Karpas-422 (cell line): ENCODE data around the gene NAAA. TPM values are rescaled to one million over a fixed set of nuclear protein-coding genes. Genes with fewer than 3 reads are reported as not detected.
"Not testable (repeated sequence)": the region's sequence is repeated elsewhere in the genome, so short reads cannot be mapped to it uniquely, and the experiment has no call there.

Experiments used
- DNase-seq: peaks from one replicate; pipeline ENCODE4 v3.0.0-alpha.2; 2015
- H2AFZ ChIP-seq: fragments of 200-600 bp; sonication (generic); 2 replicates; pipeline ENCODE4 v1.6.1; 2014; ENCODE audit warnings: antibody characterized with exemption, low read length, mixed read lengths
- H3K27ac ChIP-seq: fragments of 200-600 bp; sonication (generic); 2 replicates; pipeline ENCODE4 v1.5.1; 2014; ENCODE audit warnings: mild to moderate bottlenecking, low read length, moderate library complexity
- H3K27me3 ChIP-seq: fragments of 200-600 bp; sonication (generic); 2 replicates; pipeline ENCODE4 v1.6.1; 2014; ENCODE audit warnings: low read length, mixed read lengths
- H3K36me3 ChIP-seq: fragments of 200-600 bp; sonication (generic); 2 replicates; pipeline ENCODE4 v1.6.1; 2014; ENCODE audit warnings: low read length, mixed read lengths; ENCODE audit not compliant: insufficient read depth
- H3K4me1 ChIP-seq: fragments of 200-600 bp; sonication (generic); 2 replicates; pipeline ENCODE4 v1.6.1; 2014; ENCODE audit warnings: mild to moderate bottlenecking, low read length, mixed read lengths
- H3K4me2 ChIP-seq: fragments of 200-600 bp; sonication (generic); 2 replicates; pipeline ENCODE4 v1.6.1; 2014; ENCODE audit warnings: low read length, low read depth, mild to moderate bottlenecking; ENCODE audit not compliant: poor library complexity, severe bottlenecking
- H3K4me3 ChIP-seq: fragments of 200-600 bp; sonication (generic); 2 replicates; pipeline ENCODE4 v1.5.1; 2014; ENCODE audit warnings: mild to moderate bottlenecking, antibody characterized with exemption, low read length, mixed read lengths
- H3K79me2 ChIP-seq: fragments of 200-600 bp; sonication (generic); 2 replicates; pipeline ENCODE4 v1.6.1; 2014; ENCODE audit warnings: mild to moderate bottlenecking, low read length, mixed read lengths
- H3K9ac ChIP-seq: fragments of 200-600 bp; sonication (generic); 2 replicates; pipeline ENCODE4 v1.6.0; 2014; ENCODE audit warnings: low read length
- H3K9me2 ChIP-seq: fragments of 200-600 bp; sonication (generic), shearing (Covaris generic); replicated peaks from 2 replicates; pipeline ENCODE4 v1.6.0; 2014; ENCODE audit warnings: mild to moderate bottlenecking, low read length, moderate library complexity; ENCODE audit not compliant: insufficient read depth
- H3K9me3 ChIP-seq: fragments of 300-700, 200-600 bp; sonication (generic); 2 replicates; pipeline ENCODE4 v1.6.1; 2014; ENCODE audit warnings: low read length, mixed read lengths
- H4K20me1 ChIP-seq: fragments of 200-600 bp; sonication (generic); 2 replicates; pipeline ENCODE4 v1.6.1; 2014; ENCODE audit warnings: mild to moderate bottlenecking, antibody characterized with exemption, low read length, low read depth; ENCODE audit not compliant: insufficient read depth
- total RNA-seq: library from RNA; depleted of rRNA; stranded (reverse); fragments of >200 nt; shearing (Covaris generic); gene quantifications from 2 replicates; pipeline ENCODE4 v1.2.3, GENCODE V29; 2014; ENCODE audit warnings: low replicate concordance

The NAAA gene
- total RNA-seq, 1 experiment from 2014 or later: 15.1 TPM

GRCh38 chr4:75912968-75913367 is 27.8 kb downstream of the NAAA start:
- no peaks in the 10 kb centered on the region for H3K36me3 ChIP-seq
- no peaks in the 10 kb centered on the region for H3K79me2 ChIP-seq
- H3K9me2 ChIP-seq: no peaks in the 10 kb centered on the region
- no peak overlapping the region for H3K4me3 ChIP-seq
- H4K20me1 ChIP-seq: no peaks in the 10 kb centered on the region
- no peak overlapping the region for H2AFZ ChIP-seq
- no peak overlapping the region for H3K27ac ChIP-seq
- no peaks in the 10 kb centered on the region for H3K9me3 ChIP-seq
- no peak overlapping the region for H3K4me2 ChIP-seq
- H3K27me3 ChIP-seq: no peaks in the 10 kb centered on the region
- no peaks in the 10 kb centered on the region for H3K4me1 ChIP-seq
- DNase-seq: no peak
- no peak overlapping the region for H3K9ac ChIP-seq

- H3K4me3 ChIP-seq, H3K27ac ChIP-seq, DNase-seq: not testable (repeated sequence)
Observed at GRCh38 chr4:75910831-75911230, 30.0 kb downstream of the NAAA start.

GRCh38 chr4:75909405-75909804 is 31.4 kb downstream of the NAAA start:
- Histone ChIP-seq H3K4me1 (peaks cover 3% of the 10 kb centered on the region; the same call in 1 of the 2 replicates), H2AFZ (no peak overlapping the region)

More at GRCh38 chr4:75910831-75911230, 30.0 kb downstream of the NAAA start:
- H3K27me3 ChIP-seq, H3K36me3 ChIP-seq, H4K20me1 ChIP-seq, H3K9me3 ChIP-seq, H3K4me1 ChIP-seq, H2AFZ ChIP-seq, H3K79me2 ChIP-seq, H3K9ac ChIP-seq, H3K9me2 ChIP-seq, H3K4me2 ChIP-seq: not testable (repeated sequence)

GRCh38 chr4:75908555-75908954 is 32.3 kb downstream of the NAAA start:
- Histone ChIP-seq H3K79me2 (no peaks in the 10 kb centered on the region), H3K4me2 (no peak overlapping the region), H4K20me1 (no peaks in the 10 kb centered on the region), H2AFZ (no peak overlapping the region), H3K4me1 (peaks cover 8% of the 10 kb centered on the region), H3K27me3 (no peaks in the 10 kb centered on the region), H3K9me2 (no peaks in the 10 kb centered on the region), H3K36me3 (no peaks in the 10 kb centered on the region), H3K9me3 (no peaks in the 10 kb centered on the region), H3K9ac (no peak overlapping the region), H3K4me3 (no peak overlapping the region), H3K27ac (no peak overlapping the region)
- no peak for DNase-seq

More at GRCh38 chr4:75909405-75909804, 31.4 kb downstream of the NAAA start:
- Histone ChIP-seq H4K20me1 (no peaks in the 10 kb centered on the region), H3K9ac (no peak overlapping the region), H3K4me2 (no peak overlapping the region), H3K27ac (no peak overlapping the region), H3K36me3 (no peaks in the 10 kb centered on the region), H3K27me3 (no peaks in the 10 kb centered on the region), H3K9me2 (no peaks in the 10 kb centered on the region), H3K4me3 (no peak overlapping the region), H3K79me2 (no peaks in the 10 kb centered on the region), H3K9me3 (no peaks in the 10 kb centered on the region)
- DNase-seq: no peak

GRCh38 chr4:75907966-75908365 is 32.8 kb downstream of the NAAA start:
- H3K9me2 ChIP-seq: no peaks in the 10 kb centered on the region
- H3K4me1 ChIP-seq: peaks cover 8% of the 10 kb centered on the region
- H4K20me1 ChIP-seq: no peaks in the 10 kb centered on the region
- H3K9me3 ChIP-seq: no peaks in the 10 kb centered on the region
- no peak overlapping the region for H3K4me2 ChIP-seq
- H3K9ac ChIP-seq: no peak overlapping the region
- no peak overlapping the region for H3K27ac ChIP-seq
- H2AFZ ChIP-seq: no peak overlapping the region
- no peak overlapping the region for H3K4me3 ChIP-seq
- DNase-seq: no peak
- H3K79me2 ChIP-seq: no peaks in the 10 kb centered on the region
- no peaks in the 10 kb centered on the region for H3K36me3 ChIP-seq
- no peaks in the 10 kb centered on the region for H3K27me3 ChIP-seq

GRCh38 chr4:75904076-75904475 is 36.7 kb downstream of the NAAA start:
- H3K36me3 ChIP-seq: no peaks in the 10 kb centered on the region
- no peak for DNase-seq
- H3K4me2 ChIP-seq: no peak overlapping the region

GRCh38 chr4:75902352-75902751 is 38.5 kb downstream of the NAAA start, which contains the start of gene PPEF2:
Gene PPEF2 (minus strand): TSS chr4:75902452. CDS start chr4:75896325, 6,127 bp downstream.
- no peak for DNase-seq
- Histone ChIP-seq H3K4me1 (peaks cover 23% of the 10 kb centered on the region), H3K79me2 (no peaks in the 10 kb centered on the region), H2AFZ (no peak within 1 kb of the TSS), H4K20me1 (no peaks in the 10 kb centered on the region), H3K27me3 (no peaks in the 10 kb centered on the region), H3K27ac (no peak within 1 kb of the TSS), H3K36me3 (no peaks in the 10 kb centered on the region), H3K9me3 (no peaks in the 10 kb centered on the region), H3K9ac (peak within 1 kb of the TSS; percentile 20; the same call in 1 of the 2 replicates), H3K4me3 (peak within 1 kb of the TSS; percentile 54; the same call in 1 of the 2 replicates), H3K4me2 (peak within 1 kb of the TSS; percentile 64), H3K9me2 (no peaks in the 10 kb centered on the region)

More at GRCh38 chr4:75904076-75904475, 36.7 kb downstream of the NAAA start:
- Histone ChIP-seq H3K9me2 (no peaks in the 10 kb centered on the region), H3K4me3 (no peak overlapping the region), H3K79me2 (no peaks in the 10 kb centered on the region), H3K9me3 (no peaks in the 10 kb centered on the region), H4K20me1 (no peaks in the 10 kb centered on the region), H2AFZ (no peak overlapping the region), H3K27me3 (no peaks in the 10 kb centered on the region), H3K4me1 (peaks cover 23% of the 10 kb centered on the region), H3K9ac (no peak overlapping the region), H3K27ac (no peak overlapping the region)

GRCh38 chr4:75898536-75898935 is 42.3 kb downstream of the NAAA start:
- Histone ChIP-seq H3K4me1 (peaks cover 15% of the 10 kb centered on the region), H3K36me3 (no peaks in the 10 kb centered on the region), H3K9me3 (no peaks in the 10 kb centered on the region), H3K4me3 (no peak overlapping the region), H2AFZ (no peak overlapping the region), H3K9ac (no peak overlapping the region), H3K79me2 (no peaks in the 10 kb centered on the region), H3K27ac (no peak overlapping the region), H3K9me2 (no peaks in the 10 kb centered on the region), H3K27me3 (no peaks in the 10 kb centered on the region), H4K20me1 (no peaks in the 10 kb centered on the region), H3K4me2 (no peak overlapping the region)
- DNase-seq: no peak
